CD4-positive, alpha-beta T cell treated with Interleukin-17A for 1 hour (primary cell): ENCODE results near the gene NAV1.
"Not testable (repeated sequence)": the region's sequence is repeated elsewhere in the genome, so short reads cannot be mapped to it uniquely, and the experiment has no call there.

Experiments
- DNase-seq: peaks from one replicate; pipeline ENCODE4 v3.0.0-alpha.2; 2020

NAV1 gene

GRCh38 chr1:201504799-201505502, 34.0 kb upstream of the NAV1 start:
- no peak for DNase-seq

- no peak for DNase-seq
Observed at GRCh38 chr1:201505503-201505890, 33.4 kb upstream of the NAV1 start.

- no peak for DNase-seq
Observed at GRCh38 chr1:201506092-201506491, 32.8 kb upstream of the NAV1 start.

GRCh38 chr1:201506557-201507359, 32.2 kb upstream of the NAV1 start, which contains the start of gene CSRP1:
TSS of gene CSRP1 (minus strand) at chr1:201507123. CDS start at chr1:201496303, 10,820 bp downstream.
- peak; percentile 84 for DNase-seq

- no peak for DNase-seq
Observed at GRCh38 chr1:201507360-201507675, 31.6 kb upstream of the NAV1 start.

GRCh38 chr1:201508809-201509208, 30.1 kb upstream of the NAV1 start:
- DNase-seq = no peak

GRCh38 chr1:201509601-201510374, 29.1 kb upstream of the NAV1 start:
- DNase-seq = no peak

- no peak for DNase-seq
Observed at GRCh38 chr1:201510734-201511133, 28.2 kb upstream of the NAV1 start.

GRCh38 chr1:201511396-201511940, 27.5 kb upstream of the NAV1 start:
- no peak for DNase-seq

GRCh38 chr1:201511941-201512539, 26.9 kb upstream of the NAV1 start:
- no peak for DNase-seq

GRCh38 chr1:201513498-201514243, 25.3 kb upstream of the NAV1 start:
- DNase-seq = no peak

- DNase-seq = no peak
Observed at GRCh38 chr1:201514466-201514865, 24.5 kb upstream of the NAV1 start.

- no peak for DNase-seq
Observed at GRCh38 chr1:201515062-201515750, 23.7 kb upstream of the NAV1 start.

GRCh38 chr1:201515895-201516294, 23.0 kb upstream of the NAV1 start:
- DNase-seq = no peak

- DNase-seq = no peak
Observed at GRCh38 chr1:201516511-201517127, 22.3 kb upstream of the NAV1 start.

GRCh38 chr1:201517631-201518030, 21.3 kb upstream of the NAV1 start:
- no peak for DNase-seq

- no peak for DNase-seq
Observed at GRCh38 chr1:201518071-201518470, 20.9 kb upstream of the NAV1 start.

- DNase-seq = not testable (repeated sequence)
Observed at GRCh38 chr1:201520046-201520575, 18.8 kb upstream of the NAV1 start.

GRCh38 chr1:201525193-201525778, 13.6 kb upstream of the NAV1 start:
- DNase-seq = no peak

- DNase-seq = no peak
Observed at GRCh38 chr1:201527879-201528278, 11.0 kb upstream of the NAV1 start.
